Gastroesophageal sphincter (tissue), 4 donors: ENCODE data around the gene ABI1. TPM values are rescaled to one million over a fixed set of nuclear protein-coding genes. Genes with fewer than 3 reads are reported as not detected.
A peak's percentile ranks its signal among the peaks of the same experiment; 100 is the strongest.

ENCODE experiments used
- ATAC-seq: fragments of 150-250 bp; one replicate; pipeline ENCODE4 v1.9.1; 2016; ENCODE audit warnings: mild to moderate bottlenecking, moderate library complexity
- H3K27ac ChIP-seq, 4 donors: fragments of 200-600 bp; sonication (generic) in 3 of 4; 1 replicate in 3 of 4; 2 replicates in 1 of 4; pipeline ENCODE4 v1.5.1; 2016 to 2019
- H3K27me3 ChIP-seq: fragments of 200-600 bp; sonication (generic); one replicate; pipeline ENCODE4 v1.5.1; 2019
- H3K36me3 ChIP-seq, 2 donors: fragments of 200-600 bp; sonication (generic); one replicate each; pipeline ENCODE4 v1.5.1; 2019; ENCODE audit warnings: control low read depth in 1 of 2
- H3K4me1 ChIP-seq, 3 donors: fragments of 200-600 bp; sonication (generic); 1 replicate in 2 of 3; 2 replicates in 1 of 3; pipeline ENCODE4 v1.5.1; 2016 to 2019; ENCODE audit warnings: control low read depth in 2 of 3
- H3K4me3 ChIP-seq, 2 donors: fragments of 200-600 bp; sonication (generic); one replicate each; pipeline ENCODE4 v1.5.1; 2019; ENCODE audit warnings: mild to moderate bottlenecking in 1 of 2, moderate library complexity in 1 of 2
- H3K9me3 ChIP-seq, 3 donors: fragments of 200-600 bp; sonication (generic); one replicate each; pipeline ENCODE4 v1.5.1; 2017 to 2019; ENCODE audit warnings: control low read depth in 2 of 3
- CTCF ChIP-seq, 4 experiments: fragments of 200-600 bp in 2 of 4; fragments of 450-650 bp in 2 of 4; sonication (generic) in 1 of 4; IDR thresholded peaks; one replicate each; pipeline ENCODE4 v1.5.1; 2017 to 2019; ENCODE audit warnings: antibody characterized with exemption in 4 of 4, mild to moderate bottlenecking in 2 of 4, moderate library complexity in 2 of 4
- EP300 ChIP-seq: sonication (generic); formaldehyde crosslinking; IDR thresholded peaks from one replicate; pipeline ENCODE4 v1.6.1; 2017; ENCODE audit warnings: antibody characterized with exemption, mild to moderate bottlenecking
- POLR2A ChIP-seq, 2 donors: fragments of 450-650 bp; IDR thresholded peaks; one replicate each; pipeline ENCODE4 v1.6.1; 2017; ENCODE audit warnings: antibody characterized with exemption in 2 of 2, mild to moderate bottlenecking in 2 of 2, moderate library complexity in 1 of 2
- POLR2AphosphoS5 ChIP-seq: sonication (generic); formaldehyde crosslinking; IDR thresholded peaks from one replicate; pipeline ENCODE4 v1.6.1; 2017; ENCODE audit warnings: antibody characterized with exemption
- WGBS, 2 donors: methylation state at CpG; one replicate each; pipeline ENCODE4 v1.1.5; 2018; ENCODE audit warnings: low coverage in 1 of 2; 5-methylcytosine and 5-hydroxymethylcytosine counted together
- total RNA-seq, 4 donors: library from RNA; depleted of rRNA; stranded (reverse); fragments of >200 nt; gene quantifications; one replicate each; pipeline ENCODE4 v1.1.0, GENCODE V29; 2016

The ABI1 gene
- total RNA-seq, 4 donors from 2014 or later, result 46.4 to 70.9 (median 50.8) TPM

GRCh38 chr10:26890956-26891355, 30.2 kb upstream of the ABI1 start:
- Histone ChIP-seq H3K4me1 (no peaks in the 10 kb centered on the region), H3K27me3 (peaks cover 8% of the 10 kb centered on the region), H3K27ac (no peak overlapping the region), H3K36me3 (no peaks in the 10 kb centered on the region), H3K4me3 (no peak overlapping the region), H3K9me3 (peaks cover 0 to 9% (median 0%) of the 10 kb centered on the region in 3 donors)
- WGBS, 2 donors, result 52 to 80% methylated on average over 2 of the region's 5 CpGs
- TF ChIP-seq CTCF (IDR thresholded peaks at IDR 0.05) (no peak), EP300 (no peak), POLR2AphosphoS5 (no peak), POLR2A (IDR thresholded peaks at IDR 0.05) (no peak)
- ATAC-seq, result no peak

- no peaks in the 10 kb centered on the region for H3K36me3 ChIP-seq
- 54 to 67% methylated on average over 1 to 2 of the region's 3 CpGs for WGBS, 2 donors
- no peak overlapping the region for H3K4me3 ChIP-seq
- H3K9me3 ChIP-seq, result peaks cover 0 to 2% (median 0%) of the 10 kb centered on the region in 3 donors
- peaks cover 13% of the 10 kb centered on the region for H3K27me3 ChIP-seq
- no peak for ATAC-seq
- no peaks in the 10 kb centered on the region for H3K4me1 ChIP-seq
- TF ChIP-seq POLR2AphosphoS5 (no peak), POLR2A (IDR thresholded peaks at IDR 0.05) (no peak), EP300 (no peak)
- no peak overlapping the region for H3K27ac ChIP-seq
Observed at GRCh38 chr10:26887611-26888215, 27.0 kb upstream of the ABI1 start.

DNA sequence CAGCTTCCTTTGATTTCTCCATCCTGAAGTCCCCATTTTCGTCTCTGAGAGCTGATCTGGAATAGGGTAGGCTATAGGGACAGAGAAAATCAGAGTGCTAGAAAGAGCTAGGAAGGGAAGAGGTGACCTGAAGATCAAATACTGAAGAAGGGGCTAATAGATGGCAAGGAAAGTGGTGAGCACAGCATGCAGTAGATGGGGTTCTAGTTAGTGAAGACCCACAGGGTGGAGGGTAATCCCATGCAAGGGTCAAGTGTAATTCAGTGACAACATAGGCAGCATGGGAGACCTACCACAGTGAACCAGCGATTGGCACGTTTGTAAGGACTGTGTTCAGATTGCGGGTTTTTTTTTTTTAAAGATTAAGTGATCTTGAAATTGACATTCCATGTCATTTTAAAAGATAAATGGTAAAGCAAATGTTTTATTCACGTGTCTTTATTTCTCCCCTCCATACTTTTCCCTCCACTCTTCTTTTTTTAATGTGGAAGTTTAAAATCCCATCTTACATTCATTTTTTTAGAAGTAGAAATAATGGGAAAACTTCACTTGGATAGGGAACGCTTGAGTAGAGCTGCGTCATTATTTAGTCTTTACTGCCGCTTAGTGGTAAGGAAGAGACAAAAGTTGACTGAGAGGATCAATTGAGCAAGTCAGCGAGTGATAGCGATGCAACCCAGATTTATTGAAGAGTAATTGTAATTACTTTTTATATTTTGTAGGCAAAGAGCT, 21.0 kb upstream of the ABI1 start:
- no peaks in the 10 kb centered on the region for H3K9me3 ChIP-seq
- ATAC-seq, result peak; percentile 71
- no peaks in the 10 kb centered on the region for H3K36me3 ChIP-seq
- no peak overlapping the region for H3K4me3 ChIP-seq
- TF ChIP-seq POLR2AphosphoS5, result no peak
- no peak for TF ChIP-seq POLR2A (IDR thresholded peaks at IDR 0.05)
- peak; percentile 34 to 82 (median 71) for TF ChIP-seq CTCF (IDR thresholded peaks at IDR 0.05)
- H3K27ac ChIP-seq, result no peak overlapping the region
- 15% methylated on average over 9 to 10 of the region's 10 CpGs for WGBS, 2 donors
- peaks cover 49% of the 10 kb centered on the region for H3K27me3 ChIP-seq
- no peaks in the 10 kb centered on the region for H3K4me1 ChIP-seq

GRCh38 chr10:26879744-26880143, 19.0 kb upstream of the ABI1 start:
- TF ChIP-seq EP300, result no peak
- no peak for TF ChIP-seq POLR2AphosphoS5
- TF ChIP-seq CTCF (IDR thresholded peaks at IDR 0.05), result no peak
- TF ChIP-seq POLR2A (IDR thresholded peaks at IDR 0.05), result no peak
- ATAC-seq, result no peak
- no peaks in the 10 kb centered on the region for H3K36me3 ChIP-seq
- 44 to 54% methylated on average over 5 of the region's 5 CpGs for WGBS, 2 donors
- peaks cover 52% of the 10 kb centered on the region for H3K27me3 ChIP-seq
- no peak overlapping the region for H3K27ac ChIP-seq
- H3K9me3 ChIP-seq, result no peaks in the 10 kb centered on the region
- no peak overlapping the region for H3K4me3 ChIP-seq
- no peaks in the 10 kb centered on the region for H3K4me1 ChIP-seq

- Histone ChIP-seq H3K27me3 (peaks cover 12% of the 10 kb centered on the region), H3K9me3 (no peaks in the 10 kb centered on the region), H3K4me3 (no peak overlapping the region), H3K4me1 (no peaks in the 10 kb centered on the region), H3K36me3 (no peaks in the 10 kb centered on the region), H3K27ac (no peak overlapping the region)
- no peak for ATAC-seq
- 63 to 82% methylated on average over 1 of the region's 1 CpG for WGBS, 2 donors
- no peak for TF ChIP-seq EP300
- no peak for TF ChIP-seq CTCF (IDR thresholded peaks at IDR 0.05)
- no peak for TF ChIP-seq POLR2AphosphoS5
- TF ChIP-seq POLR2A (IDR thresholded peaks at IDR 0.05), result no peak
Observed at GRCh38 chr10:26870766-26871165, 10.0 kb upstream of the ABI1 start.
